Mesothelial cell of epicardium (in vitro differentiated cells): ENCODE measurements around the gene KLHL40. TPM values are rescaled to one million over a fixed set of nuclear protein-coding genes. Genes with fewer than 3 reads are reported as not detected.

Experiments
- DNase-seq, 2 experiments: peaks; one replicate each; pipeline ENCODE4 v3.0.0; 2021; ENCODE audit warnings: low spot score in 2 of 2; ENCODE audit not compliant: unreplicated experiment in 2 of 2
- H3K27ac Mint-ChIP-seq: 2 replicates; pipeline ENCODE4 v1.8.0; 2021; ENCODE audit warnings: mixed read lengths
- H3K27me3 Mint-ChIP-seq: 2 replicates; pipeline ENCODE4 v1.8.0; 2021; ENCODE audit warnings: low read depth, mixed read lengths
- H3K36me3 Mint-ChIP-seq: 2 replicates; pipeline ENCODE4 v1.8.0; 2021; ENCODE audit warnings: mixed read lengths
- H3K4me1 Mint-ChIP-seq: 2 replicates; pipeline ENCODE4 v1.8.0; 2021; ENCODE audit warnings: mixed read lengths
- H3K4me3 Mint-ChIP-seq: 2 replicates; pipeline ENCODE4 v1.8.0; 2021; ENCODE audit warnings: mild to moderate bottlenecking, moderate library complexity, mixed read lengths
- H3K9me3 Mint-ChIP-seq: 2 replicates; pipeline ENCODE4 v1.8.0; 2021; ENCODE audit warnings: mixed read lengths
- total RNA-seq: library from RNA; stranded (reverse); gene quantifications from 3 replicates; pipeline ENCODE4 v1.2.1, GENCODE V29; 2021
- TF ChIP-seq, protein P1 (sequence below): fragments of 200-600 bp; sonication (generic); IDR thresholded peaks from one replicate; pipeline ENCODE4 v1.5.0; 2021; ENCODE audit warnings: antibody characterized with exemption; ENCODE audit not compliant: unreplicated experiment

The KLHL40 gene, protein sequence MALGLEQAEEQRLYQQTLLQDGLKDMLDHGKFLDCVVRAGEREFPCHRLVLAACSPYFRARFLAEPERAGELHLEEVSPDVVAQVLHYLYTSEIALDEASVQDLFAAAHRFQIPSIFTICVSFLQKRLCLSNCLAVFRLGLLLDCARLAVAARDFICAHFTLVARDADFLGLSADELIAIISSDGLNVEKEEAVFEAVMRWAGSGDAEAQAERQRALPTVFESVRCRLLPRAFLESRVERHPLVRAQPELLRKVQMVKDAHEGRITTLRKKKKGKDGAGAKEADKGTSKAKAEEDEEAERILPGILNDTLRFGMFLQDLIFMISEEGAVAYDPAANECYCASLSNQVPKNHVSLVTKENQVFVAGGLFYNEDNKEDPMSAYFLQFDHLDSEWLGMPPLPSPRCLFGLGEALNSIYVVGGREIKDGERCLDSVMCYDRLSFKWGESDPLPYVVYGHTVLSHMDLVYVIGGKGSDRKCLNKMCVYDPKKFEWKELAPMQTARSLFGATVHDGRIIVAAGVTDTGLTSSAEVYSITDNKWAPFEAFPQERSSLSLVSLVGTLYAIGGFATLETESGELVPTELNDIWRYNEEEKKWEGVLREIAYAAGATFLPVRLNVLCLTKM
- total RNA-seq: not detected in 3 replicates

DNA sequence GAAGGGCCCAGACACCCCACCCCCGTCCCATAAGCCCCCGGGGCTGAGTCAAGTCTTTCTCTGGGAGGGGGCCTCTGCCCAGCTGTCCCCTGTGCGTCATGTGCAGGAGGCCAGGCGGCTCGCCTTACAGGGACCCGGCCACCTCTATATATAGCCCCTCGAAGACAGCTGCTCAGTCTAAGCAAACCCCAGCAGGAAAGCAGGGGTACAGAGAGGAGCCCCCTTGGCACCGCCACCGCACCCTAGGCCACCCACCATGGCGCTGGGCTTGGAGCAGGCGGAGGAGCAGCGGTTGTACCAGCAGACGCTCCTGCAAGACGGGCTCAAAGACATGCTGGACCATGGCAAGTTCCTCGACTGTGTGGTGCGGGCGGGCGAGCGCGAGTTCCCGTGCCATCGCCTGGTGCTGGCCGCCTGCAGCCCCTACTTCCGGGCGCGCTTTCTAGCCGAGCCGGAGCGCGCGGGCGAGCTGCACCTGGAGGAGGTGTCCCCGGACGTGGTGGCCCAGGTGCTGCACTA lies at the start of gene KLHL40:
Gene KLHL40, plus strand, starts transcription at position 175 of the 519 bp plus-strand sequence. Its CDS starts 82 bp downstream, at position 257.
- H3K4me1 Mint-ChIP-seq: no peaks in the 10 kb centered on the region
- H3K4me3 Mint-ChIP-seq: no peak within 1 kb of the TSS
- peaks cover 15% of the 10 kb centered on the region for H3K27me3 Mint-ChIP-seq
- no peak within 1 kb of the TSS for H3K27ac Mint-ChIP-seq
- TF ChIP-seq, protein P1, sequence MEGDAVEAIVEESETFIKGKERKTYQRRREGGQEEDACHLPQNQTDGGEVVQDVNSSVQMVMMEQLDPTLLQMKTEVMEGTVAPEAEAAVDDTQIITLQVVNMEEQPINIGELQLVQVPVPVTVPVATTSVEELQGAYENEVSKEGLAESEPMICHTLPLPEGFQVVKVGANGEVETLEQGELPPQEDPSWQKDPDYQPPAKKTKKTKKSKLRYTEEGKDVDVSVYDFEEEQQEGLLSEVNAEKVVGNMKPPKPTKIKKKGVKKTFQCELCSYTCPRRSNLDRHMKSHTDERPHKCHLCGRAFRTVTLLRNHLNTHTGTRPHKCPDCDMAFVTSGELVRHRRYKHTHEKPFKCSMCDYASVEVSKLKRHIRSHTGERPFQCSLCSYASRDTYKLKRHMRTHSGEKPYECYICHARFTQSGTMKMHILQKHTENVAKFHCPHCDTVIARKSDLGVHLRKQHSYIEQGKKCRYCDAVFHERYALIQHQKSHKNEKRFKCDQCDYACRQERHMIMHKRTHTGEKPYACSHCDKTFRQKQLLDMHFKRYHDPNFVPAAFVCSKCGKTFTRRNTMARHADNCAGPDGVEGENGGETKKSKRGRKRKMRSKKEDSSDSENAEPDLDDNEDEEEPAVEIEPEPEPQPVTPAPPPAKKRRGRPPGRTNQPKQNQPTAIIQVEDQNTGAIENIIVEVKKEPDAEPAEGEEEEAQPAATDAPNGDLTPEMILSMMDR: no peak
- no peaks in the 10 kb centered on the region for H3K9me3 Mint-ChIP-seq
- DNase-seq: no peak
- H3K36me3 Mint-ChIP-seq: no peaks in the 10 kb centered on the region

DNA sequence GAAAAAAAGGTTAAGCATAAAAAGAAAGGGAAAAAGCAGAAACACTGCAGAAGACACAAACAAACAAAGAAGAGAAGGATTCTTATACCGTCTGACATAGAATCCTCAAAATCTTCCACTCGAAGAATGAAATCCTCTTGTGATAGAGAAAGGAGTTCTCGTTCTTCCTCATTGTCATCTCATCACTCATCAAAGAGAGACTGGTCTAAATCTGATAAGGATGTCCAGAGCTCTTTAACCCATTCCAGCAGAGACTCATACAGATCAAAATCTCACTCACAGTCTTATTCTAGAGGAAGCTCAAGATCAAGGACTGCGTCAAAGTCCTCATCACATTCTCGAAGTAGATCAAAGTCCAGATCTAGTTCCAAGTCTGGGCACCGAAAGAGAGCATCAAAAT lies 48.3 kb upstream of the KLHL40 start:
- Mint-ChIP-seq H3K9me3 (no peaks in the 10 kb centered on the region), H3K27ac (no peak overlapping the region), H3K27me3 (no peaks in the 10 kb centered on the region), H3K36me3 (peaks cover 28% of the 10 kb centered on the region), H3K4me3 (no peak overlapping the region), H3K4me1 (no peaks in the 10 kb centered on the region)
- DNase-seq: no peak
- TF ChIP-seq, protein P1: no peak

DNA sequence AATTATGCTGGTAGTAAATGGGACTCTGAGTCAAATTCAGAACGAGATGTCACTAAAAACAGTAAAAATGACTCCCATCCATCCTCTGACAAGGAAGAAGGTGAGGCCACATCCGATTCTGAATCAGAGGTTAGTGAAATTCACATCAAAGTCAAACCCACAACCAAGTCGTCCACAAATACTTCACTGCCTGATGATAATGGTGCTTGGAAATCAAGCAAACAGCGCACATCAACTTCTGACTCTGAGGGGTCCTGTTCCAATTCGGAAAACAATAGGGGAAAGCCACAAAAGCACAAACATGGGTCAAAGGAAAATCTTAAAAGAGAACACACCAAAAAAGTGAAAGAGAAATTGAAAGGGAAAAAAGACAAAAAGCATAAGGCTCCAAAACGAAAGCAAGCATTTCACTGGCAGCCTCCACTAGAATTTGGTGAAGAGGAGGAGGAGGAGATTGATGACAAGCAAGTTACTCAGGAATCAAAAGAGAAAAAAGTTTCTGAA lies 46.9 kb upstream of the KLHL40 start:
- peaks cover 41% of the 10 kb centered on the region for H3K36me3 Mint-ChIP-seq
- no peak overlapping the region for H3K4me3 Mint-ChIP-seq
- no peak for DNase-seq
- H3K4me1 Mint-ChIP-seq: no peaks in the 10 kb centered on the region
- H3K27ac Mint-ChIP-seq: no peak overlapping the region
- no peaks in the 10 kb centered on the region for H3K27me3 Mint-ChIP-seq
- H3K9me3 Mint-ChIP-seq: no peaks in the 10 kb centered on the region
- TF ChIP-seq, protein P1: no peak

DNA sequence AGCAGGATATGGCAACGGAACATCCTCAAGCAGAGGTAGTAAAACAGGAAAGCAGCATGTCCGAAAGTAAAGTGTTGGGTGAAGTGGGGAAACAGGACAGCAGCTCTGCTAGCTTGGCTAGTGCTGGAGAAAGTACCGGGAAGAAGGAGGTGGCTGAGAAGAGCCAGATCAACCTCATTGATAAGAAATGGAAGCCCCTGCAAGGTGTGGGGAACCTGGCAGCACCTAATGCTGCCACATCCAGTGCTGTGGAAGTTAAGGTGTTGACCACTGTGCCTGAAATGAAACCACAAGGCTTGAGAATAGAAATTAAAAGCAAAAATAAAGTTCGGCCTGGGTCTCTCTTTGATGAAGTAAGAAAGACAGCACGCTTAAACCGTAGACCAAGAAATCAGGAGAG lies 46.1 kb upstream of the KLHL40 start:
- H3K36me3 Mint-ChIP-seq: peaks cover 38% of the 10 kb centered on the region
- no peaks in the 10 kb centered on the region for H3K4me1 Mint-ChIP-seq
- TF ChIP-seq, protein P1: no peak
- H3K27ac Mint-ChIP-seq: no peak overlapping the region
- no peak for DNase-seq
- H3K4me3 Mint-ChIP-seq: no peak overlapping the region
- no peaks in the 10 kb centered on the region for H3K27me3 Mint-ChIP-seq
- no peaks in the 10 kb centered on the region for H3K9me3 Mint-ChIP-seq

DNA sequence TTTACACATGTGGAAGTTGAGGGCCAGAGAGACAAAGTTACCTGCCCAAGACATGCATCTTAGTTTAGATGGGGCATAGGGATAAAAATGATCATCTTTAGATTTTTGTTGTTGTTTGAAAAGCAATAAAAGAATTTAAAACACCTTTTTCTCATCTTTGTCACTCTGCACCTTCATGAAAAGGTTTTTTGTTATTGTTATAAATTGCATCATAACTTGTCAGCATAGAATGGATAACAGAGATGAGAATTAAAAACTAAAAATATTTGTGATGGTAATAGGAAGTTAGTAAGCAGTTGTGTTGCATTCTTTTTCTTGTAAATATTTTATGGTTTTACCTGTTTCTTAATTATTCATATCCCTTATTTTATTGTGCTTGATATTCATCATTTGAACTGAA lies 45.2 kb upstream of the KLHL40 start:
- H3K9me3 Mint-ChIP-seq: no peaks in the 10 kb centered on the region
- no peak overlapping the region for H3K27ac Mint-ChIP-seq
- peaks cover 44% of the 10 kb centered on the region for H3K36me3 Mint-ChIP-seq
- H3K27me3 Mint-ChIP-seq: no peaks in the 10 kb centered on the region
- TF ChIP-seq, protein P1: no peak
- H3K4me1 Mint-ChIP-seq: no peaks in the 10 kb centered on the region
- no peak overlapping the region for H3K4me3 Mint-ChIP-seq
- DNase-seq: no peak
